GM12878 (cell line): Measurements from ENCODE around the gene HOXD11.

Experiments used
- CTCF ChIP-seq, 3 experiments: IDR thresholded peaks in 2 of 3; conservative IDR thresholded peaks in 1 of 3; 2 replicates each; pipeline ENCODE4 v1.5.1; 2011; ENCODE audit warnings: low read depth in 3 of 3, low read length in 3 of 3, mild to moderate bottlenecking in 3 of 3, control low read depth in 2 of 3, moderate library complexity in 2 of 3, inconsistent platforms in 1 of 3, mixed read lengths in 1 of 3; ENCODE audit not compliant: control insufficient read depth in 2 of 3, insufficient read depth in 1 of 3; ENCODE audit errors: extremely low read depth in 1 of 3
- EP300 ChIP-seq, 2 experiments: fragments of 150-350 bp in 1 of 2; IDR thresholded peaks; 2 replicates each; pipeline ENCODE4 v1.6.1; 2011 to 2012; ENCODE audit warnings: low read depth in 2 of 2, low read length in 2 of 2, borderline replicate concordance in 1 of 2, improper control_type of control experiment in 1 of 2, inconsistent platforms in 1 of 2; ENCODE audit not compliant: control insufficient read depth in 1 of 2
- FOXM1 ChIP-seq: IDR thresholded peaks from 2 replicates; pipeline ENCODE4 v1.6.1; 2012; ENCODE audit warnings: low read depth, mild to moderate bottlenecking, inconsistent platforms, low read length, moderate library complexity
- MYC ChIP-seq: IDR thresholded peaks from 2 replicates; pipeline ENCODE4 v1.6.1; 2011; ENCODE audit warnings: mild to moderate bottlenecking, low read length, moderate library complexity, inconsistent platforms; ENCODE audit not compliant: insufficient read depth, insufficient replicate concordance, insufficient read length, severe bottlenecking
- POLR2AphosphoS2 ChIP-seq: IDR thresholded peaks from 2 replicates; pipeline ENCODE4 v1.6.1; 2011; ENCODE audit warnings: low read depth, mild to moderate bottlenecking, low read length, improper control_type of control experiment, moderate library complexity
- RELA ChIP-seq: fragments of 450-650 bp; IDR thresholded peaks from 2 replicates; pipeline ENCODE4 v1.8.0; 2014; ENCODE audit warnings: borderline replicate concordance; ENCODE audit not compliant: partially characterized antibody
- TF ChIP-seq, protein P1 (sequence below): IDR thresholded peaks from 2 replicates; pipeline ENCODE4 v1.6.1; 2012; ENCODE audit warnings: mild to moderate bottlenecking, low read depth, low read length

DNA sequence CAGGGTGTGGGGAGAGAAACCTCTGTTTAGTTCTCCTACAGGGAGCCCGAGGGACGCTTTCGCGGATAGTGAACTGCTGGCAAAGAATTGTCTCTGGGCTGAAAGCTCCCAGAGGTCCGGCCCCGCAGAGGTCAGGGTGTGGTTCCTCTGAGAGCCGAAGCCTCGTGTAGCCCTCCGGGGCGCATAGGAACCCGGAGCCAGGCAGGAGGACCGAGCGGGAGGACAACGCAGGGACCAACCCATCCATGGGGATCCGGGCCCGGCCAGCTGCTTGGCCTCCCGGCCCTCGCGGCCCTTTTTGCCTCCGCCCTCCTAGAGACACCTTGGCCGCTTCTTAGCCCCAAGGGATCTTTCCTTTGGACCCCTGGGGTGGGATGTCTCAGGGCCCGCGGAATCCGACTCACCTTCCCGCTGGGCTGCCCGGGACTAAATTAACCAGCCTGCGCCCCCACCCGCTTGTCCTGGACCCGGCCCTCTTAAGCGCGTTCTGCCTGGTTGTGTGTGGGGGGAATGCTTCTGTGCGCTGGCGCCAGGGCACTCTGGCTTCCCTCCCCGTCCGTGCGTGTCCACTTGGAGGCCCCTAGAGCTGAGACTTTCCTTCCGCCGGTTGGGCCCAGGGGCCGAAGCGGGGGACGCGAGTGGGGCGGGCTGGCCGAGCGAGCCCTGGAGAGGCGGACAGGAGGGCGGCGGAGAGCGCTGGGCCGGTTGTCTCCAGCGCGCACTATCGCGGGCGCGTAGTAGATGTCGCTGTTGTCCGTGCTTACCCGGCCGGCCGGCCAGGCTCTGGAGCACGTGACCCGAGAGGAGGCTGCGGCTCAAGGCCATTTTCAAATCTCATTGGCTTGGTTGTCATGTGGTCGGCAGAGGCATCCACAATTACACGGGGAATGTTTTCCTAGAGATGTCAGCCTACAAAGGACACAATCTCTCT, 9.1 kb downstream of the HOXD11 start, which contains the start of gene HOXD10:
- TF ChIP-seq EP300 (IDR thresholded peaks at IDR 0.05; ENCODE audit: borderline replicate concordance in 1 of 2, control insufficient read depth in 1 of 2, low read depth in 2 of 2, low read length in 2 of 2), result no peak
- TF ChIP-seq POLR2AphosphoS2, result no peak
- no peak for TF ChIP-seq FOXM1
- TF ChIP-seq CTCF (IDR thresholded peaks at IDR 0.05 in 2 of 3, conservative IDR thresholded peaks at IDR 0.05 in 1 of 3; ENCODE audit: control insufficient read depth in 2 of 3, extremely low read depth in 1 of 3, insufficient read depth in 1 of 3, low read depth in 3 of 3, low read length in 3 of 3), result no peak
- TF ChIP-seq RELA, result no peak
- TF ChIP-seq, protein P1, sequence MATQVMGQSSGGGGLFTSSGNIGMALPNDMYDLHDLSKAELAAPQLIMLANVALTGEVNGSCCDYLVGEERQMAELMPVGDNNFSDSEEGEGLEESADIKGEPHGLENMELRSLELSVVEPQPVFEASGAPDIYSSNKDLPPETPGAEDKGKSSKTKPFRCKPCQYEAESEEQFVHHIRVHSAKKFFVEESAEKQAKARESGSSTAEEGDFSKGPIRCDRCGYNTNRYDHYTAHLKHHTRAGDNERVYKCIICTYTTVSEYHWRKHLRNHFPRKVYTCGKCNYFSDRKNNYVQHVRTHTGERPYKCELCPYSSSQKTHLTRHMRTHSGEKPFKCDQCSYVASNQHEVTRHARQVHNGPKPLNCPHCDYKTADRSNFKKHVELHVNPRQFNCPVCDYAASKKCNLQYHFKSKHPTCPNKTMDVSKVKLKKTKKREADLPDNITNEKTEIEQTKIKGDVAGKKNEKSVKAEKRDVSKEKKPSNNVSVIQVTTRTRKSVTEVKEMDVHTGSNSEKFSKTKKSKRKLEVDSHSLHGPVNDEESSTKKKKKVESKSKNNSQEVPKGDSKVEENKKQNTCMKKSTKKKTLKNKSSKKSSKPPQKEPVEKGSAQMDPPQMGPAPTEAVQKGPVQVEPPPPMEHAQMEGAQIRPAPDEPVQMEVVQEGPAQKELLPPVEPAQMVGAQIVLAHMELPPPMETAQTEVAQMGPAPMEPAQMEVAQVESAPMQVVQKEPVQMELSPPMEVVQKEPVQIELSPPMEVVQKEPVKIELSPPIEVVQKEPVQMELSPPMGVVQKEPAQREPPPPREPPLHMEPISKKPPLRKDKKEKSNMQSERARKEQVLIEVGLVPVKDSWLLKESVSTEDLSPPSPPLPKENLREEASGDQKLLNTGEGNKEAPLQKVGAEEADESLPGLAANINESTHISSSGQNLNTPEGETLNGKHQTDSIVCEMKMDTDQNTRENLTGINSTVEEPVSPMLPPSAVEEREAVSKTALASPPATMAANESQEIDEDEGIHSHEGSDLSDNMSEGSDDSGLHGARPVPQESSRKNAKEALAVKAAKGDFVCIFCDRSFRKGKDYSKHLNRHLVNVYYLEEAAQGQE, result no peak
- no peak for TF ChIP-seq MYC
